RWPE2 (cell line): ENCODE data around the gene STMP1.

ENCODE experiments used
- ATAC-seq: fragments of 200-7000 bp; cut with Tn5 transposase; 3 replicates; pipeline ENCODE4 v1.9.1; 2021; ENCODE audit warnings: low read depth
- DNase-seq: peaks from one replicate; pipeline ENCODE4 v3.0.0-alpha.2; 2020; ENCODE audit warnings: low spot score
- H3K27ac ChIP-seq: fragments of 450-650 bp; 2 replicates; pipeline ENCODE4 v1.5.1; 2017; ENCODE audit warnings: mild to moderate bottlenecking; ENCODE audit not compliant: poor library complexity, severe bottlenecking
- H3K27me3 ChIP-seq: fragments of 250-450 bp; sonication (Bioruptor Pico); 2 replicates; pipeline ENCODE4 v1.5.1; 2021; ENCODE audit warnings: mild to moderate bottlenecking, moderate library complexity; ENCODE audit not compliant: insufficient read depth, poor library complexity, severe bottlenecking
- H3K36me3 ChIP-seq: fragments of 250-450 bp; sonication (Bioruptor Pico); 2 replicates; pipeline ENCODE4 v1.5.1; 2020; ENCODE audit warnings: low read depth, mild to moderate bottlenecking, moderate library complexity
- H3K4me1 ChIP-seq: fragments of 250-450 bp; sonication (Bioruptor Pico); 2 replicates; pipeline ENCODE4 v1.5.1; 2021; ENCODE audit warnings: mild to moderate bottlenecking, moderate library complexity; ENCODE audit not compliant: insufficient read depth, poor library complexity, severe bottlenecking
- H3K4me3 ChIP-seq: fragments of 250-450 bp; sonication (Bioruptor Pico); 2 replicates; pipeline ENCODE4 v1.5.1; 2021; ENCODE audit warnings: mild to moderate bottlenecking, moderate library complexity; ENCODE audit not compliant: severe bottlenecking
- H3K9me3 ChIP-seq: fragments of 250-450 bp; sonication (Bioruptor Pico); 2 replicates; pipeline ENCODE4 v1.5.1; 2021; ENCODE audit warnings: mild to moderate bottlenecking, moderate library complexity; ENCODE audit not compliant: severe bottlenecking
- TF ChIP-seq, protein P1 (sequence below): fragments of 450-650 bp; IDR thresholded peaks from one replicate; pipeline ENCODE4 v1.5.1; 2017; ENCODE audit warnings: mild to moderate bottlenecking, moderate library complexity; ENCODE audit not compliant: poor library complexity, severe bottlenecking

The STMP1 gene

DNA sequence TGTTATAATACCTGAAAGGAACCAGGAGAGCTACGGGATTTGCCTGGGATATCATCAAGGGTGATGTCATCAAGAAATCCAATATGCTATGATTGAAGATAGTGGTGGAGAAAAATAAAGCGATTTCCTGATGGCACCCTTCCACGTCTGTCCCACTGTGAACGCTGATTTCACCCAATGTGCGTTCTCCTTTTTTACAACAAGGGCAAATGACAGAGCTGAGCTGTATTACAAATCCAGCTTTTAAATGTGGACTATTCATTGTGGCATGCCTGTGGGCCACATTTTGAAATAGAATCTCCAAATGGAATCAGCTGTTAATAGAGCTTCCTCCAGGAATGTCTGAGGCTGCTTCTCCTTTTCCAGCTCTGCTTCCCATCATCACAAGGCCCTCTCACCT lies 42.4 kb downstream of the STMP1 start:
- H3K27ac ChIP-seq: no peak overlapping the region
- no peak overlapping the region for H3K4me3 ChIP-seq
- H3K4me1 ChIP-seq: peaks cover 25% of the 10 kb centered on the region
- no peaks in the 10 kb centered on the region for H3K27me3 ChIP-seq
- no peaks in the 10 kb centered on the region for H3K9me3 ChIP-seq
- H3K36me3 ChIP-seq: no peaks in the 10 kb centered on the region
- ATAC-seq: no peak
- TF ChIP-seq, protein P1, sequence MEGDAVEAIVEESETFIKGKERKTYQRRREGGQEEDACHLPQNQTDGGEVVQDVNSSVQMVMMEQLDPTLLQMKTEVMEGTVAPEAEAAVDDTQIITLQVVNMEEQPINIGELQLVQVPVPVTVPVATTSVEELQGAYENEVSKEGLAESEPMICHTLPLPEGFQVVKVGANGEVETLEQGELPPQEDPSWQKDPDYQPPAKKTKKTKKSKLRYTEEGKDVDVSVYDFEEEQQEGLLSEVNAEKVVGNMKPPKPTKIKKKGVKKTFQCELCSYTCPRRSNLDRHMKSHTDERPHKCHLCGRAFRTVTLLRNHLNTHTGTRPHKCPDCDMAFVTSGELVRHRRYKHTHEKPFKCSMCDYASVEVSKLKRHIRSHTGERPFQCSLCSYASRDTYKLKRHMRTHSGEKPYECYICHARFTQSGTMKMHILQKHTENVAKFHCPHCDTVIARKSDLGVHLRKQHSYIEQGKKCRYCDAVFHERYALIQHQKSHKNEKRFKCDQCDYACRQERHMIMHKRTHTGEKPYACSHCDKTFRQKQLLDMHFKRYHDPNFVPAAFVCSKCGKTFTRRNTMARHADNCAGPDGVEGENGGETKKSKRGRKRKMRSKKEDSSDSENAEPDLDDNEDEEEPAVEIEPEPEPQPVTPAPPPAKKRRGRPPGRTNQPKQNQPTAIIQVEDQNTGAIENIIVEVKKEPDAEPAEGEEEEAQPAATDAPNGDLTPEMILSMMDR: no peak
- DNase-seq: no peak

DNA sequence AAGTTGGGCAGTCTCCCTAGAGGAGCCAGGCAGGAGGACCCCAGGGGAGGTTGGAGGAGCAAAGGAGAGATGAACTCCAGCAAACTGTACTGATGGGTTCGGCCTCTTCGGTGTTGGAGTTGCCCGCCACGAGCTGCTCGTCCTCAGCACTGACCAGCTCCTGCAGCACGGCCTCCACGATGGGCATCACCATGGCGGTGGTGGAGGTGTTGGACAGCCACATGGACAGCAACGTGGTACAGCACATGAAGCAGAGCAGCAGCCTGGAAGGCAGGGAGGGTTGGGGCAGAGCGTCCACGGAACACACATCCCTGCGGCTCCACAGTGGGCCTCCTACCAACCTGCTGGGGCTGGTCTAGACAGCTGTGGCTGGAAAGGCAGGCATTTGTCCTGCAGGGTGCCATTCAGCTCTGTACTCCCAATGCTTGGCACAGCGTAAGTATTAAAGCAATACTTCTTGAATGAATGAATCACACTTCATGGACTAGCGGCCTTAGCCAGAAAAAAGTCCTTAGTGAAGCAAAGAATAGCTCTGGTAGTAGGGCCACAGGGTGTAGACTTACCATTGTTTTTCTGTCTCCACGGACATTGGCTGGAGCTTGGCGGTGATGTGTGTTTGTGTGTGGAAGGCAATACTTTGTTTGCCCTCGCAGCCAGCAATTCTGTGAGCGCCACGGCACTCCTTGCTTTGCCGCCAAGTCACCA lies 43.9 kb downstream of the STMP1 start:
- H3K27me3 ChIP-seq: no peaks in the 10 kb centered on the region
- ATAC-seq: no peak
- peak overlapping the region; percentile 84 for H3K27ac ChIP-seq
- H3K36me3 ChIP-seq: no peaks in the 10 kb centered on the region
- no peak overlapping the region for H3K4me3 ChIP-seq
- H3K9me3 ChIP-seq: no peaks in the 10 kb centered on the region
- TF ChIP-seq, protein P1: no peak
- peaks cover 25% of the 10 kb centered on the region for H3K4me1 ChIP-seq
- DNase-seq: no peak

DNA sequence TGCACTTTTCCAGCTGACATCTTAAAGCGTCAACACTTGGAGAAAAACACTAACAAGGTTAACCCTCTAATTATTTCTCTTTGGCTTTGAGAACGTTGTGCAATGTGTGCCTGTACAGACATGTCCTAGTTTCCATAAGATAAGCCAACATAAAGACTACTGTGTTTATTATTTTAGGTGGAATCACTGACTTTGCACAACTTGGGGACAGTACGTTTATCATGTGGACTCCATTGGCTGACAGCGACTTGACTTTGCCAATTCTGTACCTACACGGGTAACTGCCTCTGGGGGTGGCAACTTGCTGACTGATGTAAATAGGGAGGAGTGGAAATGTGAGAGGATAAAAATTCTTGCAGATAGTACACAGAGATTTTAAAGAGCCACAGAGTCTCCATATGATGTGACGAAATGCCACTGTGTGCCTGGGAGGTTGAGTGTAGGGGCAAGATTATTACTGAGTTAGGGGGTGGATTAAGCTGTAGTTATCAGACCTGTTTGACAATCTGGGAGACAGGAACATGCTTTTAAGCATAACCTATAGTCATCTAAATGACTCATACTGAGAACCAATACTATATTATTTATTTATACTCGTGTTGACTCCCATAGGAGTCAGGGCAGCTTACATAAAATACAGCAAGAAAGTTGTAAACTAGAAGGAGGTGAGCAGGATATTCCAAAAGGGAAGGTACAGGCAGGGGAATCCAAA lies 44.7 kb downstream of the STMP1 start:
- DNase-seq (no peak), ATAC-seq (peak; percentile 85)
- Histone ChIP-seq H3K4me3 (no peak overlapping the region), H3K36me3 (no peaks in the 10 kb centered on the region), H3K27me3 (no peaks in the 10 kb centered on the region), H3K27ac (peak overlapping the region; percentile 84), H3K4me1 (peaks cover 25% of the 10 kb centered on the region), H3K9me3 (no peaks in the 10 kb centered on the region)
- TF ChIP-seq, protein P1: no peak

DNA sequence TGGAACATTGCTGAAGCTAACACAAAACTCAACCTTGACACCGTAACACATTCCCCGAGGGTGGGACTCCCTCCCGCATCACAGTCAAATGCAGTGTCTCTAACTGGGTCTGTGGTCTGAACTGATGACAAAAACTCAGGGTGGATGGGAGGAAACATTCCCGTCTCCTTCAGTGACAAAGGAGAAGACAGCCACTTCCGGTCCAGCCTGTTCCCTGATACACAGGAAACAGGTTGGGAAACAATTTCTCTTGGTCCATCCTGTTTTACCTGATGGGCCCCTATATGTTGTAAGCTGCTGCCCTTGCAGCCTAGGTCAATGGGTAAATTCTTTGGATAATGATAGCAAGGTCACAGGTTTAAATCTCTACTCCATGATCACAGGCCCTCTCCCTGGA lies 45.3 kb downstream of the STMP1 start:
- TF ChIP-seq, protein P1: no peak
- ATAC-seq (peak; percentile 32), DNase-seq (no peak)
- no peaks in the 10 kb centered on the region for H3K36me3 ChIP-seq
- no peak overlapping the region for H3K4me3 ChIP-seq
- H3K27me3 ChIP-seq: no peaks in the 10 kb centered on the region
- H3K9me3 ChIP-seq: no peaks in the 10 kb centered on the region
- peaks cover 25% of the 10 kb centered on the region for H3K4me1 ChIP-seq
- peak overlapping the region; percentile 84 for H3K27ac ChIP-seq

DNA sequence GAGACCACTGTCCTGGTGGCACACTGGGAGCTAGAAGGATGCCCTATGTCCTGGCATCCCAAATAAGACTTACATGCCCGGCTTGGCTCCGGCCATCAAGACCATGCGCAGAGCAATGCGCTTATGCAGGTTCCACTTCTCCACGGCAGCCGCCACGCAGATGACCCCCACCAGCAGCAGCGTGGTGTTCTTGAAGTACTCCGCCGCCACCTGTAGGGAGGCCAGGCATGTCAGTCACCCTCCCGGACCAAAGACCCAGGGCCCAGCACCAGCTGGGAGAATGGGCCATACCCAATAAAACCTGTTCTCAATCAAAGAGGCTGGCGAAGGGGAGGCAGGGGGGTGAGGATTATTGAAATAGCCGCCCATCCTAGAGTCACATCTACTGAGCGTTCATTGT lies 45.7 kb downstream of the STMP1 start:
- ATAC-seq (no peak), DNase-seq (no peak)
- Histone ChIP-seq H3K4me3 (no peak overlapping the region), H3K36me3 (no peaks in the 10 kb centered on the region), H3K27ac (peak overlapping the region; percentile 84), H3K9me3 (no peaks in the 10 kb centered on the region), H3K27me3 (no peaks in the 10 kb centered on the region), H3K4me1 (peaks cover 25% of the 10 kb centered on the region)
- TF ChIP-seq, protein P1: no peak
